ENCODE results near the gene ATP5F1D.
A peak's percentile ranks its signal among the peaks of the same experiment; 100 is the strongest.

ATP5F1D gene

DNA sequence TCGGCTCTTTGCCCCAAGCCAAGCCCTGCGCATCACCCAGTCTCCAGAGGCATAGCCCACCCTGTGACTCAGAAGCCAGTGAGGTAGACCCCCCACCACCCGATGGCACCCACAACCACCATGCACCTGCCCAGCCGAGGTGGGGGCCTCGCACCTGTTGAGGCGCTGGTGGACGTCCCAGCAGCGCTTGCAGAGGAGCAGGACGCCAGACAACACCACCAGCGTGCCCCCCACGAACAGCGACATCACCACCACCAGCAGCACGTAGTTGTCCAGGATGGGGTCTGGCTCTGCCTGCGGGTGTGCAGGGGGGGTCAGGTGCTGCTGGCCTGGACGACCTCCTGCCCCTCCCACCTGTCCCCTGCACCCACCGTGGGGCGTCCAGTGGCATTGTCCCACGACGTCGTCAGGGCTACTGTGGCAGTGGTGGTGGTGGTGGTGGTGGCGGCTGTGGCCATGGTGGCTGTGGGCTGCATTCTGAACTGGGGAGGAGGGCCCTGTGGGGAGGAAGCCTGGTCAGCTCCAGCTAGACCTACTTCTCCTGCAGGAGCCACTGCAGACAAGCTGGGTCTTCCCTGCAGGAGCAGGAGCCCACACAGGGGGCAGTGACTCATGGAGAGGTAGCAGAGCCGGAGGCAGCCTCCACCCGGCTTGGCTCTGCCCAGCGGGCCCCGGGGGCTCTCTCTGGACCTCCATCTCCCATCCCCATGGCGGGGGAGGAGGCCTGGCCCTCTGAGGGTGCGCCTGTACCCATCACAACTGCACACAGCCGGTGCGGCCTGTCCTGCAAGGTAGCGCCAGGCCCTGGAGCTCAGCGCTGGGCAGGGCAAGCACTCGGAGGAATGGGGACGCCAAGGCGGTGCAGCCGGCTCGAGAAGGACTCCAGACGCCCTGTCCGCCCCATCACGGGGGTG, 5.7 kb upstream of the ATP5F1D start:
- no peak for DNase-seq (ENCODE audit: extremely low read depth, low read depth)
- H3K4me3 ChIP-seq (replicated peaks; ENCODE audit: low read depth, low read length), result peak overlapping the region; percentile 73

DNA sequence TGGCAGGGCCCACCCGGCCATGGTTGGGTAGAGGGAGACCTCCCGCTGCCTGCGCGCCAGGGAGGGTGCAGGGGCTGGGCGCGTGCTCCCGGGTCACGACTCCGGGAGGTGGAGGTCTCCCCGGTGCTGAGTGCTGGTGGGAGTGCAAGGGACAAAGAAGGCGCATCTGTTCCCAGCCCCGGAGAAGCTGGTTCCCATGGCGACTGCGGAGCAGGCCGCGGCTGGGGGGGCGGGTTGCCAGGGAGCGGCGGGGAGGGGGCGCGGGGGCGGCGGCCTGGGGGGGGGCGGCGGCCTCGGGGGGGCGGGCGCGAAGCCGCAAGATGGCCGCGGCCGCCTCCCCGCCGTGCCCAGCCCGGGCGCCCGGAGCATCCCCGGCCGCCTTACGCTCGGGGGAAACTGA, 5.0 kb upstream of the ATP5F1D start:
- TF ChIP-seq, protein P1, sequence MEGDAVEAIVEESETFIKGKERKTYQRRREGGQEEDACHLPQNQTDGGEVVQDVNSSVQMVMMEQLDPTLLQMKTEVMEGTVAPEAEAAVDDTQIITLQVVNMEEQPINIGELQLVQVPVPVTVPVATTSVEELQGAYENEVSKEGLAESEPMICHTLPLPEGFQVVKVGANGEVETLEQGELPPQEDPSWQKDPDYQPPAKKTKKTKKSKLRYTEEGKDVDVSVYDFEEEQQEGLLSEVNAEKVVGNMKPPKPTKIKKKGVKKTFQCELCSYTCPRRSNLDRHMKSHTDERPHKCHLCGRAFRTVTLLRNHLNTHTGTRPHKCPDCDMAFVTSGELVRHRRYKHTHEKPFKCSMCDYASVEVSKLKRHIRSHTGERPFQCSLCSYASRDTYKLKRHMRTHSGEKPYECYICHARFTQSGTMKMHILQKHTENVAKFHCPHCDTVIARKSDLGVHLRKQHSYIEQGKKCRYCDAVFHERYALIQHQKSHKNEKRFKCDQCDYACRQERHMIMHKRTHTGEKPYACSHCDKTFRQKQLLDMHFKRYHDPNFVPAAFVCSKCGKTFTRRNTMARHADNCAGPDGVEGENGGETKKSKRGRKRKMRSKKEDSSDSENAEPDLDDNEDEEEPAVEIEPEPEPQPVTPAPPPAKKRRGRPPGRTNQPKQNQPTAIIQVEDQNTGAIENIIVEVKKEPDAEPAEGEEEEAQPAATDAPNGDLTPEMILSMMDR (IDR thresholded peaks at IDR 0.05; ENCODE audit: low read depth, low read length, missing control alignments), result no peak
- H3K4me3 ChIP-seq (replicated peaks; ENCODE audit: low read depth, low read length), result peak overlapping the region; percentile 73
- DNase-seq (ENCODE audit: extremely low read depth, low read depth), result no peak

More for the DNA sequence above, 5.7 kb upstream of the ATP5F1D start:
- TF ChIP-seq, protein P1 (IDR thresholded peaks at IDR 0.05; ENCODE audit: low read depth, low read length, missing control alignments), result no peak

DNA sequence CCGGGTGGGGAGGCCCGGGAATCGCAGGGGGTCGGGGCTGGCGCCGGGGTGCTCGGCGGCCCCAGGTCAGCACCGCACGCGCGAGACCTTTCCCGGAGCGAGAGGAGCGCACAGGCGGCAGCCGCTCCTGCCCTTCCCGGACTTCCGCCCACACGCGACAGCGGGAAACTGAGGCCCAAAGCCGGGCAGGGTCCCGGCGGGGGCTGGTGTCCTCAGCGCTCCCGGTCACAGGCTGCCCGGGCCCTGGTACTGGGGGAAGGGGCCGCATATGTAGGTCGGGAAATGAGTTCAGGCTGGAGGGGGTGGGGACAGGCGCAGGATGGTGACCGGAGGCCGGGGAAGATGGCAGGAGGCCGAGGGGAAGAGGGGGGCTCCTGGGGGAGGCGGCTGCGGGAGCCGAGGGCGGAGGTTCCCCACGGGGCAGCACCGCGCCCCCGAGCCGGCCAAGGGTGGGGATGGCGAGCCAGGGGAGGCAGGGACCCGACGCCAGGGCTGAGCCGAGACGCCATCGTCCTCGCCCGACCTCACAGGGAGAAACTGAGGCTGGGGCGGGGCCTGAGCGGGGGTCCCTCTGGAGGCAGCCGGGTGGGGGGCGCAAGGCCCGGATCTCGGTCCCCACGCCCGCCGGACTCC, 4.4 kb upstream of the ATP5F1D start:
- TF ChIP-seq, protein P1 (IDR thresholded peaks at IDR 0.05; ENCODE audit: low read depth, low read length, missing control alignments), result no peak
- no peak for DNase-seq (ENCODE audit: extremely low read depth, low read depth)
- H3K4me3 ChIP-seq (replicated peaks; ENCODE audit: low read depth, low read length), result peak overlapping the region; percentile 73

DNA sequence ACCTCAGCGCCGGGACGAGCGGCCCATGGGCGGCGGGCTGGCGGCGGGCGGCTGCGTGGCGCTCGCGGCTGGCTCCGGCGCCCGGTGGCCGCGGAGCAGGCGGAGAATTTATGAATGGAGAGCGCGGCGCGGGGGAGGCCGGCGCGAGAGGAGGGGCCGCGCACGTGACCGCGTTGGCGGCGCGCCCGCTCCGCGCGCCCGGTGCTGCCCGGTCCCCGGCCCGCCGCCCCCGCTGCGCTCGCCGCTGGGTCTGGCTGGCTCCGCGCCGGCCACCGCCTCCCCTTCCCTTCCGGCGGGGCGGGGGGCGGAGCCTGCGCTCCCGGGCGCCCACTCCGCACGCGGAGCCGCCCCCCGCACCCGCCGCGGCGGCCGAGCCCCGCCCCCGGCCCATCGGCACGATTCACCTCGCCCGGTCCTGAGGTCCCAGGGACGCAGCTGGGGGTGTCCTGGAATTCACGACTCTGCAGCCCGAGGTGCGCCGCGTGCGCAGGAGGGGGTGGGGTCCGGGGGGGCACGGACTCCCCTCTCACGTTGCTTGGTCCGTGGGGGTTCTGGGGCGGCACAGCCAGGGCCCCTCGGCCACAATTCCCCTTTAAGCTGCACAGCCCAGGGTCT, 3.7 kb upstream of the ATP5F1D start, which contains the start of gene CBARP:
CBARP (minus strand) TSS at position 252 of the 615 bp plus-strand sequence. CDS start 1,905 bp downstream, outside the sequence.
- TF ChIP-seq, protein P1 (IDR thresholded peaks at IDR 0.05; ENCODE audit: low read depth, low read length, missing control alignments), result no peak
- H3K4me3 ChIP-seq (replicated peaks; ENCODE audit: low read depth, low read length), result peak within 1 kb of the TSS; percentile 73
- no peak for DNase-seq (ENCODE audit: extremely low read depth, low read depth)

DNA sequence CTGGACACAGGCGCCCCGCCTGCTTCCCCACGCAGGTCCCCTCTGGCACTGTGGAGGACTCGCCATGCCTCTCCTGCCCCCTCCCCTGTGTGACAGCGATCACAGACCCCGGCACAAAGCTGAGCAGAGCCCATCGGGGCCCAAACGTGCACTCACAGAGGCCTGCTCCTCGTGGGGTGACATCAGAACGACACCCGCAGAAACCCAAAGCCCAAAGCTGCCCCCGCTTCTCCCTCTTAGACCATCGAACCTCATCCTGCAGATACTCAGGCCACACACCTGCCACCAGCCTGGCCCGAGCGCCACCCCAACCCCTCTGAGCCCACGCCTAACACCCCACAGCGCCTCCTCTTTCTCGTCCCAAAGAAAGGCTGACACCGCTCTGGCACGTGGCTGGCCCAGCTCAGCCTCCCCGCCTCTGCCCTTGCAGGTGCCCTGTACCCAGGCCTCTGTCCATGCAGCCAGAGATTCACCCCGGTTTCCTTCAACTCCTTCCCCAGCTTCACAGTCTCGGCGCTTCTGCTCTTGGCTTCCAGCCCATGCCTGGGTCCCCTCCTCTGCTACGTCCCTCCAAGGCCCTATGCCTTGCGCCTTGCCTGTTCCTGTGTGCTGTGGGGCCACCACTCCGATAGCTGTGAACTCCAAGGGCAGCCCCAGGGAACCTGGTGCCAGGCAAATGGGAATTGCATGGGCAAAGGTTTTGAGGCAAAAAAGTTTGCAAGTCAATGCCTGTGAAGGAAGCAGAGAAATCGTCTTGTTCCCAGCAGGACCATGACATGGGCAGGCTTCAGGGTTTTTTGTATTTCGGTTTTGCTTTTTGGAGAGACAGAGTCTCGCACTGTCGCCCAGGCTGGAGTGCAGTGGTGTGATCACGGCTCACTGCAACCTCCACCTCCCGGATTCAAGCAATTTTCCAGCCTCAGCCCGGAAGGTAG, 2.9 kb upstream of the ATP5F1D start:
- TF ChIP-seq, protein P1 (IDR thresholded peaks at IDR 0.05; ENCODE audit: low read depth, low read length, missing control alignments), result no peak
- no peak for DNase-seq (ENCODE audit: extremely low read depth, low read depth)
- peak overlapping the region; percentile 32 for H3K4me3 ChIP-seq (replicated peaks; ENCODE audit: low read depth, low read length)

DNA sequence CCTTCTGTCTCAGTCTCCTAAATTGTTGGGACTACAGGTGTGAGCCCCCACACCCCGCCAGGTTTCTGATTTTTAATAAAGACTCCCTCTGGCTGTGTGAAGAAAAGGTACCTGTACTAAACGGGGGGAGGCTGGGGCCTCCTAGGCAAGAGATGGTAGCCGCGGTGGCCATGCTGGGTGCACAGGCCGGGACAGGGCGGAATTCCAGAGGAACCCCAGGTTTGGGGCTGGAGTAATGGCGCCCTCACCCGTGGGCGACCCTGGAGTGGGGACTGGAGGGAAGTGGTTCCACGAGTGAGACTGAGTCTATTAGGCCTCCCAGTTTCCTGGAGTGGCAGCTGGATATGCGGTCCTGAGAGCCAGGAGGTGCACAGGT, 2.1 kb upstream of the ATP5F1D start:
- DNase-seq (ENCODE audit: extremely low read depth, low read depth), result no peak
- TF ChIP-seq, protein P1 (IDR thresholded peaks at IDR 0.05; ENCODE audit: low read depth, low read length, missing control alignments), result no peak
- no peak overlapping the region for H3K4me3 ChIP-seq (replicated peaks; ENCODE audit: low read depth, low read length)
